Measurements from ENCODE around the gene CBX6.

GRCh38 chr22:38919631-38920190, 47.7 kb upstream of the CBX6 start:
- no peak for TF ChIP-seq REST (IDR thresholded peaks at IDR 0.05; ENCODE audit: insufficient read depth in 1 of 2, low read depth in 2 of 2, low read length in 2 of 2)
- no peak for TF ChIP-seq SIN3A (IDR thresholded peaks at IDR 0.05; ENCODE audit: borderline replicate concordance, insufficient read depth, low read length)
- no peak for TF ChIP-seq POLR2AphosphoS5 (IDR thresholded peaks at IDR 0.05; ENCODE audit: low read depth, low read length)

Data from PFSK-1 (cell line).